A673 (cell line): Measurements from ENCODE around the gene PRKCA.

Experiments
- CTCF ChIP-seq: fragments of 300-800, 200-600 bp; sonication (generic); conservative IDR thresholded peaks from 2 replicates; pipeline ENCODE4 v1.5.1; 2017; ENCODE audit warnings: low read depth, mild to moderate bottlenecking, antibody characterized with exemption, low read length, moderate library complexity, mixed read lengths
- EZH2 ChIP-seq: fragments of 200-600 bp; sonication (generic); IDR thresholded peaks from 2 replicates; pipeline ENCODE4 v1.6.1; 2017; ENCODE audit warnings: borderline replicate concordance, low read depth, mild to moderate bottlenecking, mixed read lengths, antibody characterized with exemption, low read length; ENCODE audit not compliant: poor library complexity, severe bottlenecking

DNA sequence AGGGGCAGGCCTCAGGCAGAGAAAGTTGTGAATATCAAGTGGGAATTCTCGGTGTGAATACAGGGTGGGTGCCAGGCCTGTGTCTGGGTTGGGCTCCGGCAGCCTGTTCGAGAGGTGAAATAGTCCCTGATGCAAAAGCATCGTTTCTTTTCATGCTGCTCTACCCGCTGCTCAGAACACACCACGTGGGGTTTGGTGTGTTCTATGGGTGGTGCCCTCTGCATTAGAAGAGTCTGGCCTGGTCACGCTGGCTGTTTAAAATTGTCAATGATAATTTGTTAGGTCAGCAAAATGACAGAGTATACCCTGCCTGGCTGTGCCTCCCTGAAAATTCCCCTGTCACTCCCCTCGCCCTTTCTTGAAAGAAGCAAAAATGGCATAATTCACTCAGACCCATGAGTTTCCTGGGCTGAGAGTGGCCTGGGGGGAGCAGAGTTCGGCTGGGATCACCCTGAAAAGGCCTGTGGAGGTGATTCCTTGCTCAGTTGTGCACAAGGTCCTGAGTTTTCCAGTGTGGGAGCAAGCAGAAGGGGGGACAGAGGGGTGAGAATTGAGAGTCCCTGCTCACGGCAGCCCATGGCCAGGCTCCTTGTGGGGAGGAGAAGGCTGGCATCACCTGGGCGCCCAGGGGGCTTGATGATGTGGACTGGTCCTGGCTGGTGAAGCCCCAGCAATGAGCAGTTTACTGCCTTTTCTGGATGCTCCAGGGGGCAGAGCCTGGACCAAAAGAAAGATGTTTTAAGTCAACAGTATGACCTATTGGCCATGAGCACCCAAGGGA, 535.7 kb downstream of the PRKCA start:
- TF ChIP-seq CTCF = no peak
- no peak for TF ChIP-seq EZH2
